HEK293T (cell line): ENCODE results near the gene HNRNPUL2.

ENCODE experiments used
- ARNT ChIP-seq: fragments of 450-650 bp; IDR thresholded peaks from 2 replicates; pipeline ENCODE4 v1.6.1; 2017; ENCODE audit warnings: mild to moderate bottlenecking
- BHLHE40 ChIP-seq: fragments of 450-650 bp; IDR thresholded peaks from 2 replicates; pipeline ENCODE4 v1.6.1; 2016; ENCODE audit warnings: mild to moderate bottlenecking, moderate library complexity, borderline replicate concordance
- CTBP1 ChIP-seq: fragments of 450-650 bp; IDR thresholded peaks from 2 replicates; pipeline ENCODE4 v1.6.1; 2016; ENCODE audit warnings: borderline replicate concordance
- ELF4 ChIP-seq: fragments of 450-650 bp; IDR thresholded peaks from 2 replicates; pipeline ENCODE4 v1.6.1; 2017; ENCODE audit warnings: antibody characterized with exemption
- FOXA1 ChIP-seq: fragments of 450-650 bp; IDR thresholded peaks from 2 replicates; pipeline ENCODE4 v1.6.1; 2016; ENCODE audit warnings: mild to moderate bottlenecking
- FOXK2 ChIP-seq: fragments of 450-650 bp; IDR thresholded peaks from 2 replicates; pipeline ENCODE4 v1.6.1; 2016; ENCODE audit warnings: mild to moderate bottlenecking
- FOXM1 ChIP-seq: fragments of 450-650 bp; IDR thresholded peaks from 2 replicates; pipeline ENCODE4 v1.6.1; 2017; ENCODE audit warnings: mild to moderate bottlenecking, borderline replicate concordance
- SP1 ChIP-seq: fragments of 450-650 bp; IDR thresholded peaks from 2 replicates; pipeline ENCODE4 v1.6.1; 2017
- SUZ12 ChIP-seq: fragments of 450-650 bp; IDR thresholded peaks from 2 replicates; pipeline ENCODE4 v1.6.1; 2016; ENCODE audit warnings: mild to moderate bottlenecking
- TARDBP ChIP-seq: fragments of 450-650 bp; IDR thresholded peaks from 2 replicates; pipeline ENCODE4 v1.6.1; 2016
- ZNF384 ChIP-seq: fragments of 450-650 bp; IDR thresholded peaks from 2 replicates; pipeline ENCODE4 v1.6.1; 2016
- TF ChIP-seq, protein P1 (sequence below): fragments of 450-650 bp; IDR thresholded peaks from 2 replicates; pipeline ENCODE4 v1.6.1; 2016

GRCh38 chr11:62673196-62673525 is 54.1 kb downstream of the HNRNPUL2 start:
- TF ChIP-seq ELF4 (no peak), CTBP1 (no peak), FOXM1 (no peak), SP1 (no peak), ZNF384 (0 out of 2 replicates have a peak, but pooled peaks have one; percentile 4), FOXA1 (no peak), SUZ12 (no peak), ARNT (no peak), FOXK2 (no peak), BHLHE40 (no peak), TARDBP (no peak)
- TF ChIP-seq, protein P1, sequence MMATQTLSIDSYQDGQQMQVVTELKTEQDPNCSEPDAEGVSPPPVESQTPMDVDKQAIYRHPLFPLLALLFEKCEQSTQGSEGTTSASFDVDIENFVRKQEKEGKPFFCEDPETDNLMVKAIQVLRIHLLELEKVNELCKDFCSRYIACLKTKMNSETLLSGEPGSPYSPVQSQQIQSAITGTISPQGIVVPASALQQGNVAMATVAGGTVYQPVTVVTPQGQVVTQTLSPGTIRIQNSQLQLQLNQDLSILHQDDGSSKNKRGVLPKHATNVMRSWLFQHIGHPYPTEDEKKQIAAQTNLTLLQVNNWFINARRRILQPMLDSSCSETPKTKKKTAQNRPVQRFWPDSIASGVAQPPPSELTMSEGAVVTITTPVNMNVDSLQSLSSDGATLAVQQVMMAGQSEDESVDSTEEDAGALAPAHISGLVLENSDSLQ = no peak
